PC-3 (cell line): ENCODE results near the gene SNX32. TPM values are rescaled to one million over a fixed set of nuclear protein-coding genes. Genes with fewer than 3 reads are reported as not detected.

Experiments used
- ATAC-seq: fragments of 200-7000 bp; cut with Tn5 transposase; 2 replicates; pipeline ENCODE4 v1.9.1; 2020; ENCODE audit warnings: mild to moderate bottlenecking, moderate library complexity
- BruUV-seq: library from RNA; stranded (reverse); fragments of 400-500 nt; replicated peaks from 2 replicates; lab custom pipeline; 2021; lab: Mats Ljungman, UMichigan
- CTCF ChIA-PET: fragments of 300-600 bp; sonication (Branson Sonifier 250); formaldehyde crosslinking; loops from one replicate; lab custom pipeline; 2022; ENCODE audit warnings: antibody characterized with exemption; lab: Charles Lee
- POLR2A ChIA-PET: fragments of 300-600 bp; sonication (Branson Sonifier 250); formaldehyde crosslinking; loops from one replicate; lab custom pipeline; 2022; ENCODE audit warnings: antibody characterized with exemption; ENCODE audit not compliant: unreplicated experiment; lab: Charles Lee
- DNase-seq: peaks from one replicate; pipeline ENCODE4 v3.0.0-alpha.2; 2015
- H2AFZ ChIP-seq: fragments of 300-600 bp; sonication (generic); 2 replicates; pipeline ENCODE4 v1.6.0; 2016; ENCODE audit warnings: antibody characterized with exemption, low read length
- H3F3A ChIP-seq: fragments of 300-600 bp; sonication (generic); one replicate; pipeline ENCODE4 v1.6.0; 2017; ENCODE audit warnings: antibody characterized with exemption, low read length, control low read depth, mild to moderate bottlenecking; ENCODE audit not compliant: unreplicated experiment
- H3K27ac ChIP-seq: fragments of 300-600 bp; sonication (generic); 2 replicates; pipeline ENCODE4 v1.5.1; 2016; ENCODE audit warnings: mild to moderate bottlenecking, low read length
- H3K27me3 ChIP-seq: fragments of 300-600 bp; sonication (generic); 2 replicates; pipeline ENCODE4 v1.6.1; 2016; ENCODE audit warnings: low read length, mixed read lengths
- H3K36me3 ChIP-seq: fragments of 300-600 bp; sonication (generic); 2 replicates; pipeline ENCODE4 v1.6.1; 2016; ENCODE audit warnings: low read depth, mixed run types, low read length, mixed read lengths
- H3K4me1 ChIP-seq: fragments of 300-600 bp; sonication (generic); 2 replicates; pipeline ENCODE4 v1.5.1; 2016; ENCODE audit warnings: low read length; ENCODE audit not compliant: insufficient read depth
- H3K4me2 ChIP-seq: fragments of 300-600 bp; sonication (generic); 2 replicates; pipeline ENCODE4 v1.6.0; 2016; ENCODE audit warnings: low read length
- H3K4me3 ChIP-seq: fragments of 300-600 bp; sonication (generic); 2 replicates; pipeline ENCODE4 v1.5.1; 2016; ENCODE audit warnings: mild to moderate bottlenecking, low read length, mixed read lengths
- H3K79me2 ChIP-seq: fragments of 300-600 bp; sonication (generic); 2 replicates; pipeline ENCODE4 v1.6.1; 2017; ENCODE audit warnings: low read length, mixed read lengths
- H3K9ac ChIP-seq: fragments of 300-600 bp; sonication (generic); 2 replicates; pipeline ENCODE4 v1.6.0; 2016; ENCODE audit warnings: mild to moderate bottlenecking, low read length
- H3K9me2 ChIP-seq: fragments of 300-600 bp; sonication (generic); replicated peaks from 2 replicates; pipeline ENCODE4 v1.6.1; 2016; ENCODE audit warnings: mixed run types, low read length, mixed read lengths
- H3K9me3 ChIP-seq: fragments of 300-600 bp; sonication (generic); 2 replicates; pipeline ENCODE4 v1.6.1; 2016; ENCODE audit warnings: low read length, mixed read lengths
- H4K20me1 ChIP-seq: fragments of 300-600 bp; sonication (generic); 2 replicates; pipeline ENCODE4 v1.6.1; 2016; ENCODE audit warnings: low read length, mixed read lengths
- EZH2 ChIP-seq: fragments of 300-600 bp; sonication (generic); IDR thresholded peaks from one replicate; pipeline ENCODE4 v1.6.1; 2017; ENCODE audit warnings: antibody characterized with exemption, mild to moderate bottlenecking, low read length; ENCODE audit not compliant: unreplicated experiment
- EZH2phosphoT487 ChIP-seq: fragments of 300-600 bp; sonication (generic); IDR thresholded peaks from 2 replicates; pipeline ENCODE4 v1.6.1; 2018; ENCODE audit warnings: mild to moderate bottlenecking, antibody characterized with exemption, low read length, borderline replicate concordance
- intact Hi-C: fragments of 100-400 bp; cut with micrococcal nuclease; formaldehyde crosslinking; loops from 2 replicates; pipeline ENCODE4 v1.9.0; 2023
- total RNA-seq: library from RNA; depleted of rRNA; stranded (reverse); fragments of >200 nt; gene quantifications from 2 replicates; pipeline ENCODE4 v1.2.3, GENCODE V29; 2014
- TF ChIP-seq, protein P1 (sequence below): fragments of 300-600 bp; sonication (generic); conservative IDR thresholded peaks from 2 replicates; pipeline ENCODE4 v1.5.1; 2017; ENCODE audit warnings: antibody characterized with exemption, low read depth, mild to moderate bottlenecking, low read length

SNX32 gene
- total RNA-seq, 1 experiment from 2014 or later: not detected

DNA sequence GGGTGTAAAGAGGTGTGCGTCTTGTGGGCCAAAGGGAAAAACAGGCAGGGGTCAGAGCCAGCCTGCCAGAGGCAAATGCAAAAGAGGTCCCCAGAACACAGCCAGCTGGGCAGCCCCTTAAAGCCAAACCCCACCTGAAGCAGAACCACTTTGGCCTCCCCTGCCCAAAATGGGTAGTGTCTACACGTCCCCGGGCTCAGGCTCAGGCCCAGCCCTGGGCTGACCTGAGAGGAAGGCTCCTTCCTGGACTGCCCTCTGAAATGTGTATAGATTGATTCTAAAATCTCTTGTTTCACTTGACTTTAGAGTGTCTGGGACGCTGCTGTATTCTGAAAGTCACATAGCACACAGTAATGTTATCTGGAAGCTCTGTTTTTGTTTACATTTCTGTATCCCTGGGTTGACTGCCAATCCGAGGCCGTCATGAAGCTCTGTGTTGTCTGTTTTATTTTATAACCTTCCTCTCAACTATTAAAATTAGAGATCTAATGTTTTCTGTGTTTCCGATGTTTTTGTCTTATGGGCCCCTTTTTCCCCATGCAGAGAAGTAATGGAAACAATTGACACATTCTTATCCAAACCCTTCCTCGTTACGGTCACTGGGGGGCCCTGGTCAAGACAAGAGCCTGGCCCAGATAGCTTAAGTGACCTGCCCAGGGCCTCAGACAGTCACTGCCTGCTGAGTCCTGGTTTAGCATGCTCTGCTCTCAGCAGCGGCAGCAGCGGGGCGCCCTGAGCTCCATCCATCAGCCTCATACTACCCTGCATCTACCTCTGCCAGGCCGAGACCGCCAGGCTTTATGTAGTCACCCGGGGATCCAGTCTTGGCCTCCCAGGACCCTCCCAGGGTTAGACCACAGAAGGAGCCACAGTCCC lies 36.8 kb upstream of the SNX32 start:
- no peaks in the 10 kb centered on the region for H3K27me3 ChIP-seq
- ATAC-seq: no peak
- no TSS peak for BruUV-seq
- H4K20me1 ChIP-seq: peaks cover 9% of the 10 kb centered on the region; the same call in 1 of the 2 replicates
- no peaks in the 10 kb centered on the region for H3K9me3 ChIP-seq
- peaks cover 9% of the 10 kb centered on the region for H3K79me2 ChIP-seq
- intact Hi-C loops: no loop called here
- no peak overlapping the region for H3K9ac ChIP-seq
- H3F3A ChIP-seq: no peaks in the 10 kb centered on the region
- no peak for DNase-seq
- no peak overlapping the region for H2AFZ ChIP-seq
- peaks cover 20% of the 10 kb centered on the region for H3K4me1 ChIP-seq
- no peak overlapping the region for H3K4me2 ChIP-seq
- CTCF ChIA-PET: no interaction called here
- H3K9me2 ChIP-seq: no peaks in the 10 kb centered on the region
- no peak overlapping the region for H3K4me3 ChIP-seq
- TF ChIP-seq EZH2phosphoT487: no peak
- no peak for TF ChIP-seq EZH2
- TF ChIP-seq, protein P1, sequence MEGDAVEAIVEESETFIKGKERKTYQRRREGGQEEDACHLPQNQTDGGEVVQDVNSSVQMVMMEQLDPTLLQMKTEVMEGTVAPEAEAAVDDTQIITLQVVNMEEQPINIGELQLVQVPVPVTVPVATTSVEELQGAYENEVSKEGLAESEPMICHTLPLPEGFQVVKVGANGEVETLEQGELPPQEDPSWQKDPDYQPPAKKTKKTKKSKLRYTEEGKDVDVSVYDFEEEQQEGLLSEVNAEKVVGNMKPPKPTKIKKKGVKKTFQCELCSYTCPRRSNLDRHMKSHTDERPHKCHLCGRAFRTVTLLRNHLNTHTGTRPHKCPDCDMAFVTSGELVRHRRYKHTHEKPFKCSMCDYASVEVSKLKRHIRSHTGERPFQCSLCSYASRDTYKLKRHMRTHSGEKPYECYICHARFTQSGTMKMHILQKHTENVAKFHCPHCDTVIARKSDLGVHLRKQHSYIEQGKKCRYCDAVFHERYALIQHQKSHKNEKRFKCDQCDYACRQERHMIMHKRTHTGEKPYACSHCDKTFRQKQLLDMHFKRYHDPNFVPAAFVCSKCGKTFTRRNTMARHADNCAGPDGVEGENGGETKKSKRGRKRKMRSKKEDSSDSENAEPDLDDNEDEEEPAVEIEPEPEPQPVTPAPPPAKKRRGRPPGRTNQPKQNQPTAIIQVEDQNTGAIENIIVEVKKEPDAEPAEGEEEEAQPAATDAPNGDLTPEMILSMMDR: no peak
- POLR2A ChIA-PET: no interaction called here
- peaks cover 10% of the 10 kb centered on the region; the same call in 1 of the 2 replicates for H3K36me3 ChIP-seq
- no peak overlapping the region for H3K27ac ChIP-seq

DNA sequence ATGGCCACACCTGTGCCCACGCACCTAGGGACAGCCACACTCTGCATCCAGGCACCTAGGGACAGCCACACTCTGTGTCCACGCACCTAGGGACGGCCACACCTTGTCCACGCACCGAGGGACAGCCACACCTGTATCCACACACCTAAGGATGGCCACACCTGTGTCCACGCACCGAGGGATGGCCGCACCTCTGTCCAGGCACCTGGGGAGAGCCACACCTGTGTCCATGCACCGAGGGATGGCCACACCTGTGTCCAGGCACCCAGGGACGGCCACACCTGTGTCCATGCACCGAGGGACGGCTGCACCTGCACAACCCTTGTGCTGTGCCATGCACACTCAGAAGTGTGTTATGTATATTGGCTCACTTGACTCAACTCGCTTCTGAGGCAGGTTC lies 36.1 kb upstream of the SNX32 start:
- no peak for ATAC-seq
- Histone ChIP-seq H3K27ac (no peak overlapping the region), H3K4me3 (no peak overlapping the region), H3K4me1 (peaks cover 13% of the 10 kb centered on the region), H3F3A (no peaks in the 10 kb centered on the region), H3K4me2 (no peak overlapping the region), H3K27me3 (no peaks in the 10 kb centered on the region), H3K79me2 (peaks cover 9% of the 10 kb centered on the region), H3K36me3 (peaks cover 10% of the 10 kb centered on the region; the same call in 1 of the 2 replicates), H3K9ac (no peak overlapping the region), H3K9me2 (no peaks in the 10 kb centered on the region), H2AFZ (no peak overlapping the region), H3K9me3 (no peaks in the 10 kb centered on the region), H4K20me1 (peaks cover 9% of the 10 kb centered on the region; the same call in 1 of the 2 replicates)
- ChIA-PET POLR2A (no interaction called here), CTCF (no interaction called here)
- TF ChIP-seq, protein P1: no peak
- TF ChIP-seq EZH2phosphoT487 (no peak), EZH2 (no peak)
- DNase-seq: no peak
- no TSS peak for BruUV-seq
- intact Hi-C loops: no loop called here
